PFSK-1 (cell line): ENCODE results near the gene ZNF331.
A peak's percentile ranks its signal among the peaks of the same experiment; 100 is the strongest.

Experiments
- FOXP2 ChIP-seq: optimal IDR thresholded peaks from 2 replicates; pipeline ENCODE3; 2011; ENCODE audit warnings: borderline replicate concordance, control low read depth, inconsistent platforms; ENCODE audit not compliant: insufficient read depth; ENCODE audit errors: extremely low read length, extremely low read depth
- POLR2AphosphoS5 ChIP-seq: IDR thresholded peaks from 2 replicates; pipeline ENCODE4 v1.6.1; 2012; ENCODE audit warnings: low read depth, mild to moderate bottlenecking, control low read depth, low read length, moderate library complexity
- REST ChIP-seq, 2 experiments: IDR thresholded peaks; 2 replicates each; pipeline versions ENCODE4 v1.6.1 to v1.8.0; 2011 to 2012; ENCODE audit warnings: low read depth in 2 of 2, low read length in 2 of 2, control low read depth in 1 of 2, inconsistent platforms in 1 of 2, mild to moderate bottlenecking in 1 of 2, moderate library complexity in 1 of 2; ENCODE audit not compliant: insufficient read depth in 1 of 2
- SIN3A ChIP-seq: IDR thresholded peaks from 2 replicates; pipeline ENCODE4 v1.6.1; 2012; ENCODE audit warnings: mild to moderate bottlenecking, low read length, moderate library complexity, borderline replicate concordance; ENCODE audit not compliant: insufficient read depth
- TAF1 ChIP-seq: IDR thresholded peaks from 2 replicates; pipeline ENCODE4 v1.6.1; 2012; ENCODE audit warnings: low read length, control low read depth, borderline replicate concordance; ENCODE audit not compliant: insufficient read depth

- TF ChIP-seq POLR2AphosphoS5 (peak; percentile 58; the same call in 1 of the 2 replicates), SIN3A (no peak), REST (IDR thresholded peaks at IDR 0.05; ENCODE audit: insufficient read depth in 1 of 2, low read depth in 2 of 2, low read length in 2 of 2) (no peak), TAF1 (0 out of 2 replicates have a peak, but pooled peaks have one; percentile 36), FOXP2 (peak; percentile 94)
Measured at GRCh38 chr19:53553865-53554791, 16.2 kb downstream of the ZNF331 start.
